HG03025 (cell line): ENCODE measurements around the gene SNX22.

ENCODE experiments used
- ATAC-seq: cut with Tn5 transposase; IDR thresholded peaks from one replicate; pipeline ENCODE4 v1.9.1; 2021; ENCODE audit warnings: mild to moderate bottlenecking, moderate library complexity; ENCODE audit not compliant: unreplicated experiment, low FRiP score

Gene SNX22

GRCh38 chr15:64133623-64134344, 17.7 kb upstream of the SNX22 start:
- ATAC-seq: no peak

- ATAC-seq: no peak
Measured at GRCh38 chr15:64134345-64134829, 17.1 kb upstream of the SNX22 start.

GRCh38 chr15:64136347-64136746, 15.2 kb upstream of the SNX22 start:
- ATAC-seq: no peak

GRCh38 chr15:64137226-64137833, 14.2 kb upstream of the SNX22 start:
- ATAC-seq: no peak

GRCh38 chr15:64138331-64138941, 13.1 kb upstream of the SNX22 start:
- ATAC-seq: no peak

- no peak for ATAC-seq
Measured at GRCh38 chr15:64141798-64142512, 9.6 kb upstream of the SNX22 start.

GRCh38 chr15:64143276-64143675, 8.3 kb upstream of the SNX22 start:
- no peak for ATAC-seq

- ATAC-seq: no peak
Measured at GRCh38 chr15:64144192-64144564, 7.4 kb upstream of the SNX22 start.

GRCh38 chr15:64144565-64145281, 6.8 kb upstream of the SNX22 start:
- ATAC-seq: no peak

GRCh38 chr15:64146041-64146440, 5.5 kb upstream of the SNX22 start:
- no peak for ATAC-seq

GRCh38 chr15:64146520-64146884, 5.0 kb upstream of the SNX22 start:
- no peak for ATAC-seq

GRCh38 chr15:64146885-64147681, 4.4 kb upstream of the SNX22 start:
- ATAC-seq: no peak

GRCh38 chr15:64148168-64148567, 3.4 kb upstream of the SNX22 start:
- ATAC-seq: no peak

- ATAC-seq: no peak
Measured at GRCh38 chr15:64148581-64148980, 3.0 kb upstream of the SNX22 start.

- ATAC-seq: no peak
Measured at GRCh38 chr15:64149424-64149823, 2.1 kb upstream of the SNX22 start.

- no peak for ATAC-seq
Measured at GRCh38 chr15:64149893-64150578, 1.5 kb upstream of the SNX22 start.

GRCh38 chr15:64152507-64153387, 1.2 kb downstream of the SNX22 start:
- no peak for ATAC-seq
